Dermis microvascular lymphatic vessel endothelial cell (primary cell): ENCODE data around the gene ASXL1. TPM values are rescaled to one million over a fixed set of nuclear protein-coding genes. Genes with fewer than 3 reads are reported as not detected.

Experiments
- DNase-seq, 2 donors: peaks; one replicate each; pipeline versions ENCODE4 v3.0.0 to v3.0.0-alpha.2; 2010; ENCODE audit warnings: low read depth in 2 of 2
- total RNA-seq: library from RNA; depleted of rRNA; stranded (reverse); fragments of >200 nt; gene quantifications from 2 replicates; pipeline ENCODE4 v1.2.1, GENCODE V29; 2014

The ASXL1 gene
- total RNA-seq, 1 donor from 2014 or later, result 27.3 TPM

- DNase-seq, result no peak
These were observed 80.3 kb downstream of the ASXL1 start for GRCh38 chr20:32438331-32438858.

GRCh38 chr20:32439132-32439829, 81.2 kb downstream of the ASXL1 start:
- DNase-seq, result no peak

- no peak for DNase-seq
These were observed 82.1 kb downstream of the ASXL1 start for GRCh38 chr20:32440069-32440757.

- DNase-seq, result no peak
These were observed 82.6 kb downstream of the ASXL1 start for GRCh38 chr20:32440758-32441078.

GRCh38 chr20:32441638-32442037, 83.5 kb downstream of the ASXL1 start:
- DNase-seq, result no peak

- no peak for DNase-seq
These were observed 84.7 kb downstream of the ASXL1 start for GRCh38 chr20:32442630-32443373.

GRCh38 chr20:32443386-32443974, 85.3 kb downstream of the ASXL1 start:
- no peak for DNase-seq

GRCh38 chr20:32444474-32445220, 86.5 kb downstream of the ASXL1 start:
- DNase-seq, result no peak

GRCh38 chr20:32445539-32446273, 87.6 kb downstream of the ASXL1 start:
- DNase-seq, result peak in 1 of 2 donors; percentile 30

- no peak for DNase-seq
These were observed 88.4 kb downstream of the ASXL1 start for GRCh38 chr20:32446301-32447100.

- no peak for DNase-seq
These were observed 89.3 kb downstream of the ASXL1 start for GRCh38 chr20:32447136-32448027.

- DNase-seq, result no peak
These were observed 90.3 kb downstream of the ASXL1 start for GRCh38 chr20:32448306-32449056.

GRCh38 chr20:32449057-32449889, 91.1 kb downstream of the ASXL1 start:
- DNase-seq, result no peak

- no peak for DNase-seq
These were observed 91.8 kb downstream of the ASXL1 start for GRCh38 chr20:32449890-32450401.

GRCh38 chr20:32450484-32451061, 92.4 kb downstream of the ASXL1 start:
- DNase-seq, result no peak

- no peak for DNase-seq
These were observed 93.2 kb downstream of the ASXL1 start for GRCh38 chr20:32451340-32451681.
